Osteocyte (in vitro differentiated cells): ENCODE results near the gene CINP. TPM values are rescaled to one million over a fixed set of nuclear protein-coding genes. Genes with fewer than 3 reads are reported as not detected.

Experiments
- DNase-seq: peaks from one replicate; pipeline ENCODE4 v3.0.0; 2021; ENCODE audit warnings: mixed read lengths; ENCODE audit not compliant: unreplicated experiment; ENCODE audit errors: extremely low spot score
- H3K27ac Mint-ChIP-seq: one replicate; pipeline ENCODE4 v1.8.0; 2021; ENCODE audit warnings: mild to moderate bottlenecking, mixed read lengths; ENCODE audit not compliant: unreplicated experiment
- H3K27me3 Mint-ChIP-seq: one replicate; pipeline ENCODE4 v1.8.0; 2021; ENCODE audit warnings: mixed read lengths; ENCODE audit not compliant: unreplicated experiment
- H3K36me3 Mint-ChIP-seq: one replicate; pipeline ENCODE4 v1.8.0; 2021; ENCODE audit warnings: mixed read lengths; ENCODE audit not compliant: unreplicated experiment
- H3K4me1 Mint-ChIP-seq: one replicate; pipeline ENCODE4 v1.8.0; 2021; ENCODE audit warnings: mixed read lengths; ENCODE audit not compliant: unreplicated experiment
- H3K4me3 Mint-ChIP-seq: one replicate; pipeline ENCODE4 v1.8.0; 2021; ENCODE audit warnings: mild to moderate bottlenecking, moderate library complexity, mixed read lengths; ENCODE audit not compliant: unreplicated experiment
- H3K9me3 Mint-ChIP-seq: one replicate; pipeline ENCODE4 v1.8.0; 2021; ENCODE audit warnings: mixed read lengths; ENCODE audit not compliant: unreplicated experiment
- total RNA-seq: library from RNA; stranded (reverse); gene quantifications from 2 replicates; pipeline ENCODE4 v1.2.1, GENCODE V29; 2021
- TF ChIP-seq, protein P1 (sequence below): fragments of 200-600 bp; sonication (generic); IDR thresholded peaks from 2 replicates; pipeline ENCODE4 v1.5.0; 2021; ENCODE audit warnings: antibody characterized with exemption, mild to moderate bottlenecking, moderate library complexity

Gene CINP
- total RNA-seq, 1 donor from 2014 or later = 30.7 TPM

DNA sequence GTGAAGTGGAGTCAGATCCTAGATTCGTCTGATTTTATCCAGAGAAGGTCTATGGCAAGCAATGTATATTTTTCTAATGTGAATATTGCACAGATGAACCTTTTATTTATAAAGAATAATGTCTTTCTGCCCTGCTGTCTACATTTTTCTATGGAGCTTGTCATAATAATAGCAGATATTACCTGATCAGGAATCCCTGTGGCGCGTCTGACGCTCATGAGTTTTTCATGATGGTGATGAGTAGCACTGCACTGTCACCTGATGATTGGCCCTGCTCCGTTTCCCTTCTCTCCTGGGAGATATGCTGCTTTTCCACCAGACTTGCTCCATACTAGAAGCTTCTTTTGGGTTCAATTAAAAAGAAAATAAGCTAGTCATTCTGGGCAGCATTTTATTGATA lies 20.5 kb downstream of the CINP start:
- Mint-ChIP-seq H3K36me3 (peaks cover 30% of the 10 kb centered on the region), H3K27me3 (no peaks in the 10 kb centered on the region), H3K4me1 (no peaks in the 10 kb centered on the region), H3K27ac (no peak overlapping the region), H3K9me3 (no peaks in the 10 kb centered on the region), H3K4me3 (no peak overlapping the region)
- DNase-seq = no peak
- TF ChIP-seq, protein P1, sequence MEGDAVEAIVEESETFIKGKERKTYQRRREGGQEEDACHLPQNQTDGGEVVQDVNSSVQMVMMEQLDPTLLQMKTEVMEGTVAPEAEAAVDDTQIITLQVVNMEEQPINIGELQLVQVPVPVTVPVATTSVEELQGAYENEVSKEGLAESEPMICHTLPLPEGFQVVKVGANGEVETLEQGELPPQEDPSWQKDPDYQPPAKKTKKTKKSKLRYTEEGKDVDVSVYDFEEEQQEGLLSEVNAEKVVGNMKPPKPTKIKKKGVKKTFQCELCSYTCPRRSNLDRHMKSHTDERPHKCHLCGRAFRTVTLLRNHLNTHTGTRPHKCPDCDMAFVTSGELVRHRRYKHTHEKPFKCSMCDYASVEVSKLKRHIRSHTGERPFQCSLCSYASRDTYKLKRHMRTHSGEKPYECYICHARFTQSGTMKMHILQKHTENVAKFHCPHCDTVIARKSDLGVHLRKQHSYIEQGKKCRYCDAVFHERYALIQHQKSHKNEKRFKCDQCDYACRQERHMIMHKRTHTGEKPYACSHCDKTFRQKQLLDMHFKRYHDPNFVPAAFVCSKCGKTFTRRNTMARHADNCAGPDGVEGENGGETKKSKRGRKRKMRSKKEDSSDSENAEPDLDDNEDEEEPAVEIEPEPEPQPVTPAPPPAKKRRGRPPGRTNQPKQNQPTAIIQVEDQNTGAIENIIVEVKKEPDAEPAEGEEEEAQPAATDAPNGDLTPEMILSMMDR = no peak

DNA sequence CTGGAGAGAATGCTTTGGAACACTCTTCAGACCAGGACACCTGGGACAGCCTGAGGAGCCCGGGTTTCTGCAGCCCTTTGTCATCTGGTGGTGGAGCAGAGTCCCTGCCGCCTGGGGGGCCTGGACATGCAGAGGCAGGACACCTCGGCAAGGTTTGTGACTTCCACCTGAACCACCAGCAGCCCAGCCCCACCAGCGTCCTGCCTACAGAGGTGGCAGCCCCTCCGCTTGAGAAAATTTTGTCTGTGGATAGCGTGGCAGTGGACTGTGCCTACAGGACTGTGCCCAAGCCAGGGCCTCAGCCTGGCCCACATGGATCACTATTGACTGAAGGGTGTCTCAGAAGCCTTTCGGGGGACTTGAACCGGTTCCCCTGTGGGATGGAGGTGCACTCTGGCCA lies 21.1 kb downstream of the CINP start:
- no peak overlapping the region for H3K4me3 Mint-ChIP-seq

DNA sequence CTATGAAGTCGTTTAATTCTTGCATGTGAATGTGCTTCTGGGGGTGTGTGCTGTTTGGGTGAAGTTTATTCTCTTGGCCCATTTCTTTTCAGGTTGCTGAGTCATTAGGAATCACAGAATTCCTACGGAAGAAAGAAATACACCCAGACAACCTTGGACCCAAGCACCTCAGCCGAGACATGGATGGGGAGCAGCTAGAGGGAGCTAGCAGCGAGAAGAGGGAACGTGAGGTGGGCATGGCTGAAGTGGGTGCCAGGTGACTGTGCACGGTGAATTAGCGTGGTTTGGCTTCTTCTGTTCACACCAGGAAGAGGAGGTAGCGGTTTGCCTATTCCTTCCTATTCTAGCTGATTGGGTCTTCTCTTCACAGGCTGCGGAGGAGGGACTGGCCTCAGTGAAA lies 24.0 kb downstream of the CINP start:
- H3K9me3 Mint-ChIP-seq = no peaks in the 10 kb centered on the region

More for the DNA sequence above, 21.1 kb downstream of the CINP start:
- no peak for DNase-seq
- Mint-ChIP-seq H3K4me1 (no peaks in the 10 kb centered on the region), H3K36me3 (peaks cover 34% of the 10 kb centered on the region), H3K27me3 (no peaks in the 10 kb centered on the region), H3K9me3 (no peaks in the 10 kb centered on the region), H3K27ac (no peak overlapping the region)
- TF ChIP-seq, protein P1 = no peak

DNA sequence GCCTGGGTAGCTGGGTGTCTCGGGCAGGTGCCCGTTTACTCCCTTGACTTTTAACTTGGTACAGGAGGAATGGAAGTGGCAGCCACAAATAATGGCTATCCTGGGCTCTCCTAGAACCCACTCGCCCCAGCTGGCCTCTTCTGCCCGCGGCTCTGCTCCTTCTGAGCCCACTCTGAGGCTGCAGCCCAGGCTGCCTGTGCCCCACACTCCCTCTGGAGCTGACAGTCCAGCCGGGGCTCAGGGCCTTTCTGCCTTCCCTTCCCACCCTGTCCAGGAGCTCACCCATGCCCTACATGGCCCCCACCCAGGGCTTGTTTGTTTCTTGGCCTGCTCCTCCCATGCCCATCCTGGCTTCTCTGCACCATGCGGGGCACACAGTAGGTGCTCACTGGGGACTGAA lies 27.5 kb downstream of the CINP start:
- TF ChIP-seq, protein P1 = no peak
- Mint-ChIP-seq H3K27ac (no peak overlapping the region), H3K27me3 (no peaks in the 10 kb centered on the region), H3K4me3 (no peak overlapping the region), H3K9me3 (no peaks in the 10 kb centered on the region), H3K36me3 (peaks cover 24% of the 10 kb centered on the region), H3K4me1 (peaks cover 2% of the 10 kb centered on the region)
- DNase-seq = no peak

More for the DNA sequence above, 24.0 kb downstream of the CINP start:
- no peak overlapping the region for H3K27ac Mint-ChIP-seq
- no peak overlapping the region for H3K4me3 Mint-ChIP-seq
- no peaks in the 10 kb centered on the region for H3K27me3 Mint-ChIP-seq
- DNase-seq = no peak
- H3K36me3 Mint-ChIP-seq = peaks cover 32% of the 10 kb centered on the region
- H3K4me1 Mint-ChIP-seq = peaks cover 2% of the 10 kb centered on the region
- TF ChIP-seq, protein P1 = no peak

DNA sequence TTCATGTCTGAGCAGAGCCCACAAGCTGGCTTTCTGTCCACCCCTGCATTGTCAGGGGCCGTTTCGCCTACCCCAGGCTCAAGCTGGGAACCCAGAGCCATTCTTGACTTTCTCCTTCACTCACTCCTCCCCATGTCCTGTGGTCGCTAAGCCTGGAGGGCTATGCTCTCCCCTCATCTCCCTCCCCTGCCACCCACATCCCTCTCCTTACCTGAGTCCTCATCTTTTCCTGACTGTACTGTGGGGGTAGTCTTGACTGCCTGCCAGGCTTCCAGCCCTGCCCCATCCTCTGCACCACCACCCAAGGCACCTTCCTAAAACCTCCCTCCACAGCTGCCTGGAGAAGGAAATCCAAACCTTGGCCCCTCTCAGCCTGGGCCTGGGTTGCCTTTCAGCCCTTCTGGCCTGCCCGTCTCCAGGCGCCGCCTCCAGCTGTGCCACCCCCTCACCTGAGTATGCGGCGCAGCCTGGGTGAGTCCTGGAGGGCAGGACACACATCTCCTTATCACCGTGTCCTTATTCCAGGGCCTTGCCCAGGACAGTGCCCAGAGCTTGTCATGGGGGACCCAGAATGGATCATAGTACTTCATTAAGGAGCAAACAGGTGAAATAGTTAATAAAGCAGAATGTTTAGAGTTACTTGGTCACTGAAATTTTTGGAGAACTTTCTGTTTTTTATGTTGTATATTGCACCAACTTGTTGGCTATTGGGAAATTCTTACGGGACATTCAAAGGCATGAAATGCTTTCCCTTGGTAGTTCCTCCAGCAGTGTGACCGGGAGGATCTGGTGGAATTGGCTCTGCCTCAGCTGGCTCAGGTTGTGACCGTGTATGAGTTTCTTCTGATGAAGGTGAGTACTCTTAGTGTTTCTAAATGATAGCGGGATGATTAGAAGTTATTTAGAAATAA lies 28.6 kb downstream of the CINP start:
- no peaks in the 10 kb centered on the region for H3K27me3 Mint-ChIP-seq
- TF ChIP-seq, protein P1 = no peak
- DNase-seq = no peak
- no peak overlapping the region for H3K4me3 Mint-ChIP-seq
- peaks cover 24% of the 10 kb centered on the region for H3K36me3 Mint-ChIP-seq
- no peaks in the 10 kb centered on the region for H3K9me3 Mint-ChIP-seq
- H3K4me1 Mint-ChIP-seq = peaks cover 2% of the 10 kb centered on the region
- H3K27ac Mint-ChIP-seq = no peak overlapping the region
